ENCODE measurements around the gene ARF4.
A peak's percentile ranks its signal among the peaks of the same experiment; 100 is the strongest.

The ARF4 gene

DNA sequence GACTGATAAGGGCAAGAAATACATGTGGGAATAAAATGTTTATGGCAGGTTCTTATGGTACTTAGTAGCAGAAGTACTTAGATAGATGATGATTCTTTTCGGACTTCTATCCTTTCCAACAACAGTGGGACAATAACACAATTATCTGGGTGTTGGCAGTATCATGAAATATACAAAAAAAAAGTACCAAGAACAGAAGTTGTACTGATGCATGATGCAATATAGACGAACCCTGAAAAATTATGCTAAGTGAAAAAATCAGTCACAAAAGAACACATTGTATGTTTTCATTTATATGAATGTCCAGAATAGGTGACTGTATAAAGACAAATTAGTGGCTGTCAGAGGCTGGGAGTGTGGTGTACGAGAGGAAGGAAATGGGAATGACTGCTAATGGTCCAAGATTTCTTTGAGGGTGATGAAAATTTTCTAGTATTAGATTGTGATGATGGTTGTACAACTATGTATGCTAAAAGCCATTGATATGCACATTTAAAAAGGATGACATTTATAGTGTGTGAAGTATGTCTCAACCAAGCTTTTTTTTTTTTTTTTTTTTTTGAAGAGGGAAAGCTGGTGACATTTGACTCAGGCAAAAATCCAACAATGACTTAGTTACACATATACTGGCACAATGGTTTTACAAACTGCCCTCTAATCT lies 21.0 kb downstream of the ARF4 start:
- no peak for DNase-seq

DNA sequence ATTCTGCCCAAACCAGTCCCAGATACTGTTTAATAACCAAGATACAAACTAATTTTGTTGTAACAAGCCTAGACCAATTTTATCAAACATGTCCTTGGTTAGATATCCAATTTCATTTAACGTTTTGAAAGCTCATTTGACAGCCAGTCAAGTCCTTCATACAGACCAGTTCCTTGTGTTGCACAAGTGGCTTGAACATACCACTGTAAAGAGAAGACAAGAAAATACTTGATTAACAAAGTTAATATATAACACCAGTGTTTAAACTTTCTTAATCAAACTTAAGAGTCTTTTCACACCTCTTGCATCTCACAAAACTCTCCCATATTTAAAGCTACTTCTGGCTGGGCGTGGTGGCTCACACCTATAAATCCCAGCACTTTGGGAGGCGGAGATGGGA lies 25.0 kb downstream of the ARF4 start:
- DNase-seq = no peak

DNA sequence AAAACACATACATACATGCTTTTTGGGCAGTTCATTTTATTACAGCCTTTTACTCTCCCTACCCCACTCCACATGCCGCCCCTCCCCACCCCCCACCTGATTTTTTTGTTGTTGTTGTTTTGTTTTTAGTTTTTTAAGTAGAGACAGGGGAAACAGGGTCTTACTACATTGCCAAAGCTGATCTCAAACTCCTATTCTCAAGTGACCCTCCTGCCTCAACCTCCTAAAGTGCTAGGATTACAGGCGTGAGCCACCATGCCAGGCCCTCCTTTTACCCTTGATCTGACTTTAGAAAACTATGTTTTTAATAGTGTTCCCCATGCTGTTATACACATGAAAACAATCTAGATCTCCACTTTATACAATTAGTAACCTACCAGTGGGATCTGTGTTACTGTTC lies 26.3 kb downstream of the ARF4 start:
- no peak for DNase-seq

DNA sequence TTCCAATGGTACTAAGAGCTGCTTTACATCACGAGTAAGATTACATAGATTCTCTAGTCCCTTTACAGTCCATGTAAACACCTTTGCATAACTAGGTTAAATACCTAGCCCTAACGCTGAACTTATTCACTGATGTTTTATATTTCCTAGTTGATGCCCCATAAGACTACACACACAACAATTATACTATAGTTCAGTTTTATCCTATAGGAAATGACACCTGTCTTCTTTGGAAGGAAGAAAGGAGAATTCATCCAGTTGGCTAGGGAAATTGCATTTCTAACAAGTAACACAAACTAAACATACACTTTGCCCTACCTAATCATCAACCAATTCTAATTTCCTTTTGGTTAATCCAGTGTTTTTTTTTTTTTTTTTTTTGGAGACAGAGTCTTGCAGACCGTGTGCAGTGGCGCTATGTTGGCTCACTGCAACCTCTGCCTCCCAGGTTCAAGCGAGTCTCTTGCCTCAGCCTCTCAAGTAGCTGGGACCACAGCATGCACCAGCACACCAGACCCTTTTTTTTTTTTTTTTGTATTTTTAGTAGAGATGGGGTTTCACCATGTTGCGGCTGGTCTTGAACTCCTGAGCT lies 27.2 kb downstream of the ARF4 start:
- no peak for DNase-seq

DNA sequence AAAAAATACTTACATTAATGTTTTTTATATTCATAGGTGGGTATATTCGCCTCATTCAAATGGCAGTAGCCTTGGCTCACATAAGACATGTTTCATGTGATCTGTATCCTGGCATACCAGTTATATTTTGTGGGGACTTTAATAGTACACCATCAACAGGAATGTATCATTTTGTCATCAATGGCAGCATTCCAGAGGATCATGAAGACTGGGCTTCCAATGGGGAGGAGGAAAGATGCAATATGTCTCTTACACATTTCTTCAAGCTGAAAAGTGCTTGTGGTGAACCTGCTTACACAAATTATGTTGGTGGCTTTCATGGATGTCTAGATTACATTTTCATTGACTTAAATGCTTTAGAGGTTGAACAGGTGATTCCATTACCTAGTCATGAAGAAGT lies 37.6 kb downstream of the ARF4 start:
- DNase-seq = no peak

DNA sequence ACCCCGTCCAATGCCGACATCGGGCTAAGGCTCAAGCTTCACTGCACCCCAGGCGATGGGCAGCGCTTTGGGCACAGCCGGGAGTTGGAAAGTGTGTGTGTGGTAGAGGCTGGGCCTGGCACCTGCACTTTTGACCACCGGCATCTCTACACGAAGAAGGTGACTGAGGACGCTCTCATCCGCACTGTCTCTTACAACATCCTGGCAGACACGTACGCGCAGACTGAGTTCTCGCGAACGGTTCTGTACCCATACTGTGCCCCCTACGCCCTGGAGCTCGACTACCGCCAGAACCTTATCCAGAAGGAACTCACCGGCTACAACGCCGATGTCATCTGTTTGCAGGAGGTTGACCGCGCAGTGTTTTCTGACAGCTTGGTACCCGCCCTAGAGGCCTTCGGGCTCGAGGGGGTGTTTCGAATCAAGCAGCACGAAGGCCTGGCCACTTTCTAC lies 40.0 kb downstream of the ARF4 start:
- DNase-seq = no peak

DNA sequence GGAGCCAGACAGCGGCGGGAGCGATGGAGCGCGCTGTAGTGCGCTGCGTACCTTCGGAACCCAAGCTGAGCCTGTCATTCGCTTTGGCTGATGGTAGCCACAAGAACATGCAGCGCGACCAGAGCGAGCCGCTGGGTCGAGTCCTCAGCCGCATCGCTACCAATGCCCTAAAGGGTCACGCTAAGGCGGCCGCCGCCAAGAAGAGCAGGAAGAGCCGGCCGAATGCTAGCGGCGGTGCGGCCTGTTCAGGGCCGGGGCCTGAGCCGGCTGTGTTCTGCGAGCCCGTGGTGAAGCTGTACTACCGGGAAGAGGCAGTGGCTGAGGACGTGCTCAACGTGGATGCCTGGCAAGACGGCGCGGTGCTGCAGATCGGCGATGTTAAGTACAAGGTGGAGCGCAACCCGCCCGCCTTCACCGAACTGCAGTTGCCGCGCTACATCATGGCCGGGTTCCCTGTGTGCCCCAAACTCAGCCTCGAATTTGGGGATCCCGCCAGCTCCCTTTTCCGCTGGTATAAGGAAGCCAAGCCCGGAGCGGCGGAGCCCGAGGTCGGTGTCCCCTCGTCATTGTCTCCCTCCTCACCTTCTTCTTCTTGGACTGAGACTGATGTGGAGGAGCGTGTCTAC lies 40.6 kb downstream of the ARF4 start:
- DNase-seq = no peak

DNA sequence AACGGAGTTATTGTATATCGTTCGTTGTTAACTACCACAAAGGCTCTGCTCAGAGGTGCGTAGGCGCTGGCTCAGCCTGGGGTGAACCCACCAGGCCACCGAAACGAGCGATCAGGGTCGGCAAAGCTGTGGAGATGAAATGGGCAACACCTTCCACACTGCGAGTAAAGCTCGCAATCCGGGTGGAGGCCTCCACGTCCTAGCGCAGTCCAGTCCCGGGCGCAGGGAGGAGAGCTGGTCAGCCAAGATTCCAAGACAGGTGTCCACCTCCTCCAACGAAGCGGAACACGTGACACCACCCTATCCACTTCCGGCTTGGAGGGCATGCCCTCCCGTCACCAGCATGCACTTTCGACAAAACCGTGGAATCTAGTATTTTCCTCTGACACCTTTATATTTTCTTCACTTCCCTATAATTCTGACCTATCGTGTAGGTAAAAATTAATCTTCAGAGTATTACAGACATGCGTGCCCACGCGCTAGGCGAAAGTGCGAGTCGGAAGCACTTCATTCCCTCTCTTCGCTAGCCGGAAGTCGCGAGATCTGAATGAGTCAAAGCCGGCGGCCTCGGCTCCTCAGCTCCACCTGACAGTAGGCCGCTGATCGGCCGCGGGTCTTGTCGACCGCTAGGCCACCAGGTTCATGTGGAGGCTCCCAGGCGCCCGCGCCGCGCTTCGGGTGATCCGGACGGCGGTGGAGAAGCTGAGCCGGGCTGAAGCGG lies 41.2 kb downstream of the ARF4 start, which contains the start of gene PDE12:
Gene PDE12, plus strand, starts transcription at position 537 of the 721 bp plus-strand sequence. Its CDS starts 106 bp downstream, at position 643.
- DNase-seq = peak; percentile 73

DNA sequence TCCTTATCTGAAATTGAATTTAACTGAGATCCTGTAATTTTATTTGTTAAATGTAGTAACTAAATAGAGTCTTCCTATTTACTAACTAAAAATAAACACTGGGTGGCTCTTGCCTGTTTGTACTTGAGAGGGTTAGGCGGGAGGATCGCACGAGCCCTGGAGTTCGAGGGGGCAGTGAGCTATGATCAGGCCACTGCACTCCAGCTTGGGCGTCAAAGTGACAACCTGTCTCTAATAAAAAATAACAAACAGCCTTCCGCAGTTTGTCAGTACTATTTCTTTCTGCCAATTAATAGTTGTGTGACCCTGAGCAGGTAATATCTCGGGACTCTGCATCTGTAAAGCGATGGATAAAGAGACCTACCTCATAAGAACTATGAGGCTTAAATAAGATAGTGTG lies 41.8 kb downstream of the ARF4 start:
- no peak for DNase-seq

DNA sequence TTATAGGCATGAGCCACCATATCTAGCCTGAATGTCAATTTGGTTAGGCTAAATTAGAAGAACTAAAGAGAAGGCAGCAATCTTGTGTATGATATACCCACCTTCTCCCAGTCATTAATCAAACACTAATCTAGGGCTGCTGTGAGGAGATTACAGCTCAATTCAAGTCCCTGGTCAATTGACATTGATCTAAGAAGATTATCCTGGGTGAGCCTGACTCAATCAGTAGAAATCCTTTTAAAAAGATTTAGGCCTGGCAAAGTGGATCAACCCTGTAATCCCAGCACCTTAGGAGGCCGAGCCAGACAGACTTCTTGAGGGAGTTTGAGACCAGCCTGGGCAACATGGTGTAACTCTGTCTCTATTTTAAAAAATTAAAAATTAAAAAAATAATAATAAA lies 50.5 kb downstream of the ARF4 start:
- DNase-seq = no peak

DNA sequence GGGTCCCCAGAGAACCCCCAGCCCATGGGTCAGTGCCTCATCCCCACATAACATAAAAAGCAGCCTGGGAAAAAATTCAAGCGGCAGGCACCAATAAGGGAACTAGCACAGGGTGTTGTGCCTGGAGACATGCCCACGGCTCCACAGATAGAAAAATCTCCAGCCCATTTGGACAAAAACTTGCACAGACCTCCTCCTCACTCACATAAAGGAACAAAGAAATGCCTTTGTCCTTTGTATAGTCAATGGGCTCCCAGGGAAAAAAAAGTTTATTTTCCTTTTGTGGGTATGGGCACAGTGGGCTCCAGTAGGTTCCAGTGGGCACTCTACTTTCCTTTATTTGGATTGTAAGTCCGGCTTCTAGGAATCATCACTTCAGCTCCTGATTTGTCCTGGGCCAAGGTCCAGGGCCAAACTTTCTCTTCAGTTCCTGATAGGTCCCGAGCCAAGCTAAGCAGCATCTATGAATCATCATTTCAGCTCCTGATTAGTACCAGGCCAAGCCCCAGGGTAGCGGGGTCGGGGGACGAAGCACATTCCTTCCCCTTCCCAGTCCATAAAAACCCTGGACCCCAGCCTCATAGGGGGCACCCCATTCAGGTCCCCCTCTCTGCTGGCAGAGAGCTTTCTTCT lies 51.4 kb downstream of the ARF4 start:
- DNase-seq = no peak

DNA sequence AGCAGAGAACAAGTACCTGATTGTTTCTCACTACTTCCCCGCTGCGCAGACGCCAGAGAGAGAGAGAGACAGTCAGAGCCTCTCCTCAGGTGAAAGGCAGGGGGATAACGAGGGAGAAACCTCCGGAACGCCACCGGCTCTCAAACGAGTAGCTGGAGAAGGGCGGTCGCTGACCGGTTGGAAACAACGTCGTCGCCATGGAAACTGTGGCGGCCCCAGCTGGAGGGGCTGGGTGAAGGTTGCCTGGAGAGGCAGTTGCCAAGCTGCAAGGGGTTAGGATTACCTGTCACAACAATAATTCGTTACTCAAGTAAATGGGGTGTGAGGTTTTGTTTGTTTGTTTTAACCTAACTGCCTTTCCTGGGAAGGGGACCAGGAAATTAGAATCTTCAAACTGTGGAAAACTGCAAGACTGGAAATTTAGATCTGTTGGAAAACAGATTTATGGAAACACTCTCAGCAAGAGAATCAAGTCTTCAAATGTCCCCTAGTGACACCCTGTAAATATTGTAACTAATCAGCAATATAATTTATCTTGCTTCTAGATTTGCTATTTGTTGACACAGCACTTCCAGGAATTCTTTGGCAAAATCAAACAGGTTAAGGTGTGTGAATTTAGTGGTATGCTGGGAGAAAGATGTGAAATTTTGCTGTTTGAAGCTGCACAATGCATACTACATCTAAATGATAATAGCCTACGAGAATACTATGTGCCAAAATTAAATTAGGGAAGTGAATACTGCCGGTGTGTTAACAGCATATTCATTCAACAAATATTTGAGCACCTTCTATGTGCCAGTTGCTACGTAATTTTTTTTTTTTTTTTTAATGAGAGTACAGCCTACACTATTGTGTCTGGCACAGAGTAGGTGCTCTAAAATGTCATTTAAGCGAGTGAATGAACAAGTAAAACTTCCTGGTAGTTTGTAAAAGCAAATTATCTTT lies 52.7 kb downstream of the ARF4 start, which contains the start of gene DNAH12:
Gene DNAH12, minus strand, starts transcription at position 164 of the 945 bp plus-strand sequence. CDS start 1,474 bp downstream, outside the sequence.
- peak; percentile 83 for DNase-seq

DNA sequence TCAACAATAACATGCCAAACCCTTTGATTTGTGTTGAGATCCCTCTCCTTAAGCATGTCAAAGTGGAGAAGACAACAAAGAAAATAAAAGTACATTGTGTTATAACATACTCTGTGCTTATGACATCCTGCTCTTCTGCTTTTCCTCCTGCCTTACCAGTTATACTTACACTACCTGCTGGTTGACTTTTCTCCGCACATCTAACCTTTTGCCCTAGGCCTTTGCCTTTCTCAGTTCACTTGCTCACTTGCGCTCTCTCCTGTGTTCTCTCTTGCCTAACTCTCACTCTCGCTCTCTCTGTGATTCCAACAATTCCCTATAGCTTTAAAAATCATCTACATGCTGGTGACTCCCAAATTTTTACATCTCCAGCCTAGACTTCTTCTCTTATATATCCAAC lies 58.7 kb downstream of the ARF4 start:
- no peak for DNase-seq

DNA sequence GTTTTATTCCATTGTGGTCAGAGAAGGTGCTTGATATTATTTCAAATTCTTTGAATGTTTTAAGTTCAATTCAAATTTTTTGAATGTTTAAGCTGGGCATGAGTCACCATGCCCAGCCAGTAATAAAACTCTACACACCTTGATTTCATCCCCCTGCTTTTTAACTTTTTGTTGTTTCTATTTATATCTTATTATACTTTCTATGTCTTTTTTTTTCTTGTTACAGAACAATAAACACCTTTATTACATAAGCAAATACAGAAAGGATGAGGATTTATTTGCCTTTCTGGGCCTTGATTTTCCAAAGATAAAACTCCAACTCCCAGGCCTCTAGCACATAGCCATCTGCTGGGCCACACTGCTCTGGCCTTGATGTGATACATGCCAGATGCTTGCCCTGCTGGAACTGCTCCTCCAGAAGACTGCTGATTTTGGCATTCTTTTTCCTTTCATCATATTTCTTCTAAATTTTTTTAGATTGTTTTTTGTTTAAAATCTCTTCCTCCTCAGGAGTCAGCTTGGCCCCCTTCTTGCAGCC lies 67.0 kb downstream of the ARF4 start:
- no peak for DNase-seq
